ENCODE data around the gene CDC25A.

- TF ChIP-seq, protein P1, sequence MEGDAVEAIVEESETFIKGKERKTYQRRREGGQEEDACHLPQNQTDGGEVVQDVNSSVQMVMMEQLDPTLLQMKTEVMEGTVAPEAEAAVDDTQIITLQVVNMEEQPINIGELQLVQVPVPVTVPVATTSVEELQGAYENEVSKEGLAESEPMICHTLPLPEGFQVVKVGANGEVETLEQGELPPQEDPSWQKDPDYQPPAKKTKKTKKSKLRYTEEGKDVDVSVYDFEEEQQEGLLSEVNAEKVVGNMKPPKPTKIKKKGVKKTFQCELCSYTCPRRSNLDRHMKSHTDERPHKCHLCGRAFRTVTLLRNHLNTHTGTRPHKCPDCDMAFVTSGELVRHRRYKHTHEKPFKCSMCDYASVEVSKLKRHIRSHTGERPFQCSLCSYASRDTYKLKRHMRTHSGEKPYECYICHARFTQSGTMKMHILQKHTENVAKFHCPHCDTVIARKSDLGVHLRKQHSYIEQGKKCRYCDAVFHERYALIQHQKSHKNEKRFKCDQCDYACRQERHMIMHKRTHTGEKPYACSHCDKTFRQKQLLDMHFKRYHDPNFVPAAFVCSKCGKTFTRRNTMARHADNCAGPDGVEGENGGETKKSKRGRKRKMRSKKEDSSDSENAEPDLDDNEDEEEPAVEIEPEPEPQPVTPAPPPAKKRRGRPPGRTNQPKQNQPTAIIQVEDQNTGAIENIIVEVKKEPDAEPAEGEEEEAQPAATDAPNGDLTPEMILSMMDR (IDR thresholded peaks at IDR 0.05): no peak
- TF ChIP-seq ZFX (IDR thresholded peaks at IDR 0.05; ENCODE audit: borderline replicate concordance): no peak
Observed at GRCh38 chr3:48128774-48129173, 59.4 kb downstream of the CDC25A start.
